Uterus (tissue), 4 donors: ENCODE measurements around the gene TBC1D22B. TPM values are rescaled to one million over a fixed set of nuclear protein-coding genes. Genes with fewer than 3 reads are reported as not detected.
A peak's percentile ranks its signal among the peaks of the same experiment; 100 is the strongest.

Experiments used
- DNase-seq, 2 donors: peaks; one replicate each; pipeline ENCODE4 v3.0.0-alpha.2; 2019 to 2020
- H3K27ac ChIP-seq, 2 donors: fragments of 200-600 bp; sonication (generic); 1 replicate in 1 of 2; 2 replicates in 1 of 2; pipeline ENCODE4 v1.5.1; 2016 to 2018
- H3K27me3 ChIP-seq, 2 donors: fragments of 200-600 bp; sonication (generic); one replicate each; pipeline ENCODE4 v1.5.1; 2018 to 2019; ENCODE audit warnings: control low read depth in 1 of 2
- H3K36me3 ChIP-seq, 2 donors: fragments of 200-600 bp; sonication (generic); one replicate each; pipeline ENCODE4 v1.5.1; 2019; ENCODE audit warnings: control low read depth in 1 of 2
- H3K4me1 ChIP-seq, 2 donors: fragments of 200-600 bp; sonication (generic); one replicate each; pipeline ENCODE4 v1.5.1; 2018 to 2019; ENCODE audit warnings: control low read depth in 1 of 2
- H3K4me3 ChIP-seq, 2 donors: fragments of 200-600 bp; sonication (generic); 1 replicate in 1 of 2; 2 replicates in 1 of 2; pipeline ENCODE4 v1.5.1; 2018 to 2019; ENCODE audit warnings: mild to moderate bottlenecking in 1 of 2
- H3K9me3 ChIP-seq, 2 donors: fragments of 200-600 bp; sonication (generic); one replicate each; pipeline ENCODE4 v1.5.1; 2019; ENCODE audit warnings: control low read depth in 1 of 2
- POLR2A ChIP-seq, 2 donors: fragments of 450-650 bp; IDR thresholded peaks; one replicate each; pipeline ENCODE4 v1.6.1; 2016; ENCODE audit warnings: antibody characterized with exemption in 2 of 2, mild to moderate bottlenecking in 1 of 2, moderate library complexity in 1 of 2
- intact Hi-C: fragments of 100-400 bp; cut with DNase I; formaldehyde crosslinking; loops from one replicate; pipeline ENCODE4 v1.15.1; 2023; ENCODE audit warnings: low total_unique reads
- small RNA-seq: library from RNA; depleted of rRNA; stranded (forward); fragments of <200 nt; gene quantifications from one replicate; pipeline ENCODE3, GENCODE V24; 2016
- total RNA-seq, 4 donors: library from RNA; depleted of rRNA in 3 of 4; stranded (reverse); fragments of >200 nt in 3 of 4; gene quantifications; one replicate each; pipeline versions ENCODE4 v1.1.0 to v1.2.4, GENCODE V29; 2014 to 2023
- TF ChIP-seq, protein P1 (sequence below), 4 experiments: fragments of 200-600 bp in 2 of 4; fragments of 450-650 bp in 2 of 4; sonication (generic) in 2 of 4; IDR thresholded peaks; one replicate each; pipeline ENCODE4 v1.5.1; 2016 to 2019; ENCODE audit warnings: antibody characterized with exemption in 4 of 4, mild to moderate bottlenecking in 2 of 4, moderate library complexity in 1 of 4
- donor health status: DM: yes; HTN: yes; CAD: no.

Gene TBC1D22B
- total RNA-seq, 4 donors from 2014 or later, result 4.1 to 15.4 (median 7.5) TPM

- intact Hi-C loops, result no loop called here
- no peaks in the 10 kb centered on the region for H3K9me3 ChIP-seq
- DNase-seq, result no peak
- H3K4me3 ChIP-seq, result no peak overlapping the region
- no peaks in the 10 kb centered on the region for H3K36me3 ChIP-seq
- no peaks in the 10 kb centered on the region for H3K27me3 ChIP-seq
- no peak for TF ChIP-seq POLR2A (IDR thresholded peaks at IDR 0.05)
- TF ChIP-seq, protein P1, sequence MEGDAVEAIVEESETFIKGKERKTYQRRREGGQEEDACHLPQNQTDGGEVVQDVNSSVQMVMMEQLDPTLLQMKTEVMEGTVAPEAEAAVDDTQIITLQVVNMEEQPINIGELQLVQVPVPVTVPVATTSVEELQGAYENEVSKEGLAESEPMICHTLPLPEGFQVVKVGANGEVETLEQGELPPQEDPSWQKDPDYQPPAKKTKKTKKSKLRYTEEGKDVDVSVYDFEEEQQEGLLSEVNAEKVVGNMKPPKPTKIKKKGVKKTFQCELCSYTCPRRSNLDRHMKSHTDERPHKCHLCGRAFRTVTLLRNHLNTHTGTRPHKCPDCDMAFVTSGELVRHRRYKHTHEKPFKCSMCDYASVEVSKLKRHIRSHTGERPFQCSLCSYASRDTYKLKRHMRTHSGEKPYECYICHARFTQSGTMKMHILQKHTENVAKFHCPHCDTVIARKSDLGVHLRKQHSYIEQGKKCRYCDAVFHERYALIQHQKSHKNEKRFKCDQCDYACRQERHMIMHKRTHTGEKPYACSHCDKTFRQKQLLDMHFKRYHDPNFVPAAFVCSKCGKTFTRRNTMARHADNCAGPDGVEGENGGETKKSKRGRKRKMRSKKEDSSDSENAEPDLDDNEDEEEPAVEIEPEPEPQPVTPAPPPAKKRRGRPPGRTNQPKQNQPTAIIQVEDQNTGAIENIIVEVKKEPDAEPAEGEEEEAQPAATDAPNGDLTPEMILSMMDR (IDR thresholded peaks at IDR 0.05), result no peak
- no peaks in the 10 kb centered on the region for H3K4me1 ChIP-seq
- no peak overlapping the region for H3K27ac ChIP-seq
Observed at GRCh38 chr6:37372116-37372515, 114.5 kb downstream of the TBC1D22B start.

DNA sequence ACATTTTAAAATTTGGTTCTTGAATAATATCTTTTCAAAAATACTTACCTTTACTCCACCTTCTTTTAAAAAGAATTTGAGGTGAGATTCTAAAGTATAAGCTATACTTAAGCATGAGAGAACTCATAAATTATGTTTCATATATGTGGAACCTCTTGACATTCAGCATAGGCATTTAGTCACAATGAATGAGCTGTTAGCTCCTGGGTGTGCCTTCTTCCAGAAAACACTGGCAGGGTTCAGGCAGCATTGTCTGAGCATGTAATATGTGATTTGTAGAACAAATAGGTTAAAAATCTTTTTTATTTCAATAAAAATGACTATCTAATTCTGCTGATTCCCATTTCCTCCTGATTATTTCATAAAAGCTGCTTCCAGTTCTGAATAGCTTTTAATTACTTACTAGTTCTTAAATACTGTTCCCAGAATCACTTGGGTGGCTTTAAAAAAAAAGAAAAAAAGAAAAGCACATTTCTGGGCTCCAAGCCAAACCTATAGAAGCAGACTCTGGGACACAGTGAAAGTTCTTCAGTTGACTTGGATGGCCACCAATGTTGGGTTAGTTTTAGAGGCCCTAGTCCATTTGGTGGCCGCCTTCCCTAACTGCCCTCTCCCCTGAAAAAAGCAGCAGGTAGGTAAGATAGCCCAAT lies 116.4 kb downstream of the TBC1D22B start:
- intact Hi-C loops, result no loop called here
- Histone ChIP-seq H3K36me3 (no peaks in the 10 kb centered on the region), H3K27me3 (no peaks in the 10 kb centered on the region), H3K4me1 (no peaks in the 10 kb centered on the region), H3K27ac (no peak overlapping the region), H3K4me3 (no peak overlapping the region), H3K9me3 (no peaks in the 10 kb centered on the region)
- TF ChIP-seq, protein P1 (IDR thresholded peaks at IDR 0.05), result no peak
- TF ChIP-seq POLR2A (IDR thresholded peaks at IDR 0.05), result no peak
- no peak for DNase-seq

- Histone ChIP-seq H3K4me1 (no peaks in the 10 kb centered on the region), H3K27me3 (no peaks in the 10 kb centered on the region), H3K9me3 (no peaks in the 10 kb centered on the region), H3K4me3 (no peak overlapping the region), H3K27ac (no peak overlapping the region), H3K36me3 (no peaks in the 10 kb centered on the region)
- no peak for DNase-seq
- intact Hi-C loops, result no loop called here
- no peak for TF ChIP-seq POLR2A (IDR thresholded peaks at IDR 0.05)
Observed at GRCh38 chr6:37375376-37375775, 117.8 kb downstream of the TBC1D22B start.

- Histone ChIP-seq H3K4me1 (no peaks in the 10 kb centered on the region), H3K4me3 (no peak overlapping the region), H3K27me3 (no peaks in the 10 kb centered on the region), H3K9me3 (no peaks in the 10 kb centered on the region), H3K36me3 (no peaks in the 10 kb centered on the region), H3K27ac (no peak overlapping the region)
- TF ChIP-seq, protein P1 (IDR thresholded peaks at IDR 0.05), result no peak
- no peak for TF ChIP-seq POLR2A (IDR thresholded peaks at IDR 0.05)
- no peak for DNase-seq
- intact Hi-C loops, result no loop called here
Observed at GRCh38 chr6:37376078-37376743, 118.6 kb downstream of the TBC1D22B start.

- Histone ChIP-seq H3K36me3 (no peaks in the 10 kb centered on the region), H3K4me3 (no peak overlapping the region), H3K4me1 (no peaks in the 10 kb centered on the region), H3K27ac (no peak overlapping the region), H3K9me3 (no peaks in the 10 kb centered on the region), H3K27me3 (no peaks in the 10 kb centered on the region)
- intact Hi-C loops, result no loop called here
- no peak for DNase-seq
- TF ChIP-seq, protein P1 (IDR thresholded peaks at IDR 0.05), result peak in 3 of 4 experiments; percentile 18 to 26 (median 20)
- TF ChIP-seq POLR2A (IDR thresholded peaks at IDR 0.05), result no peak
Observed at GRCh38 chr6:37381579-37381978, 124.0 kb downstream of the TBC1D22B start.

Small RNA genes within 50 kb of the gene (small RNA-seq; reads per million reads assigned to genes)
- not detected for gene AL096712.1
- gene RN7SL273P, result not detected

Other genes with a start within 250 kb of the TBC1D22B start
- 10 to 100 TPM in 3 of 4 donors, 1 to 10 TPM in 1; 2.0 to 44.5 (median 28.8) TPM for gene PIM1, start 87.6 kb upstream of the TBC1D22B start, total RNA-seq
- gene TMEM217, start 372 bp downstream of the TBC1D22B start, total RNA-seq, result 1 to 10 TPM in 1 of 4 donors, under 1 TPM in 1, not detected in 2; 0.21 to 1.6 TPM
- 10 to 100 TPM in 3 of 4 donors, 1 to 10 TPM in 1; 5.9 to 42.6 (median 19.1) TPM for gene RNF8, start 96.2 kb downstream of the TBC1D22B start, total RNA-seq
- gene CMTR1, start 175.4 kb downstream of the TBC1D22B start, total RNA-seq, result 10 to 100 TPM in 3 of 4 donors, 1 to 10 TPM in 1; 5.9 to 54.9 (median 31.0) TPM
- gene CCDC167, start 242.1 kb downstream of the TBC1D22B start, total RNA-seq, result 10 to 100 TPM in 2 of 4 donors, 1 to 10 TPM in 1, not detected in 1; 8.7 to 47.6 (median 18.5) TPM